Testis (tissue), 2 donors: ENCODE measurements around the gene DEDD.

Experiments
- CTCF ChIP-seq, 3 experiments: fragments of 450-650 bp in 2 of 3; fragments of 200-600 bp in 1 of 3; sonication (generic) in 1 of 3; IDR thresholded peaks; one replicate each; pipeline ENCODE4 v1.5.1; 2016 to 2019; ENCODE audit warnings: antibody characterized with exemption in 3 of 3, mild to moderate bottlenecking in 2 of 3, moderate library complexity in 1 of 3
- POLR2A ChIP-seq: fragments of 450-650 bp; IDR thresholded peaks from one replicate; pipeline ENCODE4 v1.6.1; 2017; ENCODE audit warnings: antibody characterized with exemption, mild to moderate bottlenecking, moderate library complexity

- no peak for TF ChIP-seq CTCF (IDR thresholded peaks at IDR 0.05)
- no peak for TF ChIP-seq POLR2A
These were observed 47.3 kb downstream of the DEDD start for GRCh38 chr1:161085165-161085564.
